ENCODE data around the gene BAIAP2. TPM values are rescaled to one million over a fixed set of nuclear protein-coding genes. Genes with fewer than 3 reads are reported as not detected.

Gene BAIAP2
- total and polyA plus RNA-seq, 2 donors (not counting 1 experiment from before 2014, with no cell fraction given): 1.3 to 12.0 TPM

DNA sequence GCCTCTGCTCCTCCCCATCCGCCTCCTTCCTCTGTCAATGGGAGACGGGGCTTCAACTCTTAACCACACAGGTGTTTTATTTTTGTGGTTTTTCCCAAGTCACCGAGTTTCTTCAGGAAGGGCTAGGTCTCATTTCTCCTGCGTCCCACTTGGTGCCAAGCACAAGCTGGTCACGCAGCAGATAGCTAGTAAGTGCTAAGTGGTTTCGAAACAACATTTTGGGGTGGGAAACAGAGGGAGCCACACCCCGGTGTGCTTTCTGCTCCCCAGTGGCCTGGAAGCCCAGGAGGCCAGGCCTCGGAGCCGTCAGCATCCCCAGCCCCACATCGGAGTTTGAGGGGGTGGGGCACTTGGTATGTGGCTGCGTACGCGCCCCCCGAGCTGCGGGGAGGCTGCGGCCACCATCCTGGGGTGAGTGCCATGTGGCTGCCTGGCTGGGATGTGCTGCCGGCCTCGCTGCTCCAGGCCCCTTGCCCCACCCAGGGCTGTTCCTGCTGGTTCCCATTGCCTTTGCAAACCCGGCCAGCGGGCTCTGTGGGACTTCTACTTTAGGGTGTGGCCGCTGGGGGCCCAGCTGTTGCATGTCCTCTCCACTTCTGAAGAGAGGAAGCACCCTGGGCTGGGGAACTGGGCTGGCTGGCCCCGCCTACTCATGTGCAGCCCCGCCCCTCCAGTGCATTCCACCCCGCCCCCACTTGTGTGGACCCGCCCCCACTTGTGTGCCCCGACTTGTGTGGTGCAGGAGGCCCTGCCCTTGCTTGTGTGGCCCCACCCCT lies 55.6 kb downstream of the BAIAP2 start:
- no peak overlapping the region for H3K27ac Mint-ChIP-seq
- H3K27me3 Mint-ChIP-seq: no peaks in the 10 kb centered on the region
- Histone ChIP-seq H3K4me1 (ENCODE audit: control insufficient read depth in 2 of 2, insufficient read depth in 2 of 2, low read length in 2 of 2) (no peaks in the 10 kb centered on the region), H3K79me2 (ENCODE audit: control insufficient read depth, insufficient read depth, low read length) (no peaks in the 10 kb centered on the region), H3K27me3 (replicated peaks in 1 of 4; ENCODE audit: control extremely low read depth in 1 of 4, control insufficient read depth in 3 of 4, insufficient read depth in 4 of 4, low read length in 3 of 4) (no peaks in the 10 kb centered on the region), H3K36me3 (replicated peaks in 1 of 2; ENCODE audit: control extremely low read depth in 1 of 2, control insufficient read depth in 1 of 2, extremely low read depth in 1 of 2, insufficient read depth in 2 of 2, low read length in 1 of 2) (no peaks in the 10 kb centered on the region), H3K27ac (ENCODE audit: low read length in 2 of 2) (no peak overlapping the region), H2AFZ (ENCODE audit: insufficient read depth, low read depth, low read length, poor library complexity, severe bottlenecking) (no peak overlapping the region), H4K20me1 (ENCODE audit: control insufficient read depth, insufficient read depth, low read length, poor library complexity, severe bottlenecking) (no peaks in the 10 kb centered on the region), H3K9ac (ENCODE audit: low read length) (no peak overlapping the region), H3K9me3 (ENCODE audit: control extremely low read depth in 1 of 3, control insufficient read depth in 2 of 3, insufficient read depth in 1 of 3, low read length in 2 of 3) (no peaks in the 10 kb centered on the region), H3K4me3 (ENCODE audit: control extremely low read depth in 1 of 5, extremely low read depth in 1 of 5, insufficient read depth in 1 of 5, low read depth in 2 of 5, low read length in 4 of 5) (no peak overlapping the region), H3K4me2 (replicated peaks; ENCODE audit: low read depth, low read length, poor library complexity, severe bottlenecking) (no peak overlapping the region)
- intact Hi-C loops (cut with micrococcal nuclease): no loop called here
- no peak overlapping the region for H3K4me3 Mint-ChIP-seq
- ChIA-PET POLR2A (no interaction called here), CTCF (interaction anchor here (2.5 kb wide), 1 partner anchor 11 kb away, joined by 7 read pairs; no protein-coding TSS in a partner anchor)
- DNase-seq (no peak), ATAC-seq (ENCODE audit: low read depth) (peak; percentile 55)
- 75% methylated on average over 18 of the region's 26 CpGs for whole genome bisulfite sequencing (ENCODE audit: insufficient coverage)
- no peaks in the 10 kb centered on the region for H3K4me1 Mint-ChIP-seq
- H3K9me3 Mint-ChIP-seq (ENCODE audit: insufficient read depth): no peaks in the 10 kb centered on the region
- TF ChIP-seq EZH2 (IDR thresholded peaks at IDR 0.05; ENCODE audit: borderline replicate concordance, insufficient read depth, low read depth, low read length, poor library complexity, severe bottlenecking) (no peak), CTCF (IDR thresholded peaks at IDR 0.05) (no peak)

DNA sequence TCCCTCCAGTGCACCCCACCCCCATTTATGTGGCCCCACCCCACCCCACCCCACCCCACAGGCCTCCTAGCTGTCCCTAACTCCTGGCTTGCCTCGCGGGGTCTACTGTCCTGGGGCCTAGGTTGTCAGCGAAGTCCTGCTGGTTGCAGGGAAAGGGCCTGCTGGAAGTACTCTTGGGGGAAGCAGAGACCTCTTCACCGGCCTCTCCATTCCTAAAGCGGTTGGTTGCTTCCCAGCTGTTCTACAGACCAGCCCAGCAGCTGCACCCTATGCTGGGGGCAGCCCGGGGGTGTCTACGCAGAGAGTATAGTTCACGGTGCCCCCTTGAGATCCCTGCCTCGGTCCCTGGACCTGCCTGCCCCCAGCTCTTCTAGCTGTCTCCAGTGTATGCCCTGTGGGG lies 56.2 kb downstream of the BAIAP2 start:
- no peak overlapping the region for H3K4me2 ChIP-seq (replicated peaks; ENCODE audit: low read depth, low read length, poor library complexity, severe bottlenecking)
- no peak for ATAC-seq (ENCODE audit: low read depth)
- no peaks in the 10 kb centered on the region for H3K9me3 ChIP-seq (ENCODE audit: control extremely low read depth in 1 of 3, control insufficient read depth in 2 of 3, insufficient read depth in 1 of 3, low read length in 2 of 3)
- intact Hi-C loops (cut with micrococcal nuclease): no loop called here
- 97% methylated on average over 9 of the region's 9 CpGs for WGBS (ENCODE audit: insufficient coverage)
- H3K36me3 ChIP-seq (replicated peaks in 1 of 2; ENCODE audit: control extremely low read depth in 1 of 2, control insufficient read depth in 1 of 2, extremely low read depth in 1 of 2, insufficient read depth in 2 of 2, low read length in 1 of 2): no peaks in the 10 kb centered on the region
- H3K27ac Mint-ChIP-seq: no peak overlapping the region
- no peak for TF ChIP-seq EZH2 (IDR thresholded peaks at IDR 0.05; ENCODE audit: borderline replicate concordance, insufficient read depth, low read depth, low read length, poor library complexity, severe bottlenecking)
- TF ChIP-seq CTCF (IDR thresholded peaks at IDR 0.05): no peak
- POLR2A ChIA-PET: no interaction called here
- no peaks in the 10 kb centered on the region for H3K4me1 ChIP-seq (ENCODE audit: control insufficient read depth in 2 of 2, insufficient read depth in 2 of 2, low read length in 2 of 2)
- peaks cover 6% of the 10 kb centered on the region for H3K27me3 Mint-ChIP-seq
- H2AFZ ChIP-seq (ENCODE audit: insufficient read depth, low read depth, low read length, poor library complexity, severe bottlenecking): no peak overlapping the region
- H4K20me1 ChIP-seq (ENCODE audit: control insufficient read depth, insufficient read depth, low read length, poor library complexity, severe bottlenecking): no peaks in the 10 kb centered on the region
- H3K9ac ChIP-seq (ENCODE audit: low read length): no peak overlapping the region
- DNase-seq: no peak
- no peaks in the 10 kb centered on the region for H3K27me3 ChIP-seq (replicated peaks in 1 of 4; ENCODE audit: control extremely low read depth in 1 of 4, control insufficient read depth in 3 of 4, insufficient read depth in 4 of 4, low read length in 3 of 4)
- no peak overlapping the region for H3K4me3 ChIP-seq (ENCODE audit: control extremely low read depth in 1 of 5, extremely low read depth in 1 of 5, insufficient read depth in 1 of 5, low read depth in 2 of 5, low read length in 4 of 5)
- no peak overlapping the region for H3K27ac ChIP-seq (ENCODE audit: low read length in 2 of 2)
- CTCF ChIA-PET: interaction anchor here (2.5 kb wide), 1 partner anchor 11 kb away, joined by 7 read pairs; no protein-coding TSS in a partner anchor
- no peaks in the 10 kb centered on the region for H3K9me3 Mint-ChIP-seq (ENCODE audit: insufficient read depth)
- H3K79me2 ChIP-seq (ENCODE audit: control insufficient read depth, insufficient read depth, low read length): no peaks in the 10 kb centered on the region
- H3K4me1 Mint-ChIP-seq: no peaks in the 10 kb centered on the region
- no peak overlapping the region for H3K4me3 Mint-ChIP-seq
